RWPE1 (cell line): ENCODE data around the gene ELP1.
A peak's percentile ranks its signal among the peaks of the same experiment; 100 is the strongest.
"Not testable (repeated sequence)": the region's sequence is repeated elsewhere in the genome, so short reads cannot be mapped to it uniquely, and the experiment has no call there.

Source experiments
- CTCF ChIA-PET: fragments of 350-600 bp; sonication (Branson Sonifier 250); formaldehyde crosslinking; extraction: SDS; loops from one replicate; lab custom pipeline; 2021; lab: Yijun Ruan, JAX
- POLR2A ChIA-PET: fragments of 400-600 bp; formaldehyde crosslinking; extraction: SDS; loops from one replicate; lab custom pipeline; 2020; ENCODE audit warnings: antibody characterized with exemption; ENCODE audit not compliant: low non-redundant PET; lab: Yijun Ruan, JAX
- DNase-seq: peaks from one replicate; pipeline ENCODE4 v3.0.0; 2012; ENCODE audit warnings: low spot score
- H3K27ac ChIP-seq: fragments of 450-650 bp; 2 replicates; pipeline ENCODE4 v1.5.1; 2017
- TF ChIP-seq, protein P1 (sequence below): fragments of 450-650 bp; conservative IDR thresholded peaks from 2 replicates; pipeline ENCODE4 v1.5.1; 2017; ENCODE audit warnings: low read depth, mild to moderate bottlenecking

Gene ELP1

DNA sequence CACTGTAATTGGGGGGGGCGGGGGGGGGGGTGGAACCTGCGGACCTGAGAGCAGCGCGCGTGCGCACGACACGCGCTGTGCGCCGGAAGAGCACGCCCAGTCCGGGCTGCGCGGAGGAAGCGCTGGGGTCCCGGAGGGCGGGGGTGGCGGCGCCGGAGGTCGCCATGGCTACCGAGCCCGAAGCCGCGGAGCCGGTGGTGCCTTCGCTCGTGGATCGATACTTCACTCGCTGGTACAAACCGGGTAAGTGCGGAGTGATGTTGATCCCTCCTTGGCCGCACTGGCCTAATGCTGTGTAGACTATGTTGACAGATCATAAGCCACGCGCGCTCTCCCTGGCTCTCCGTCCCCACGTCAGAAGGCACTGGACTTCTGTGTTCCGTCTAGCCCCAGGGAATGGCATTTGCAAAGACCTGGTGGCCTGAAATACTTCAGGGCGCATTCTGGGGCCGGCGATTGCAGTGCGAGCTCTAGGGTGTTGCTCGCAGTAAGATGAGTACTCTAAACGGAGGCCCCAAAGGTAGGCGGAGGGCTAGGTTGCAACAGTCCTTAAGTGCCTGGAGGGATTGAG lies 484 bp upstream of the ELP1 start, which contains the start of gene ABITRAM:
Gene ABITRAM (plus strand): TSS at position 78 of the 571 bp plus-strand sequence. CDS start 87 bp downstream, at position 165.
- TF ChIP-seq, protein P1, sequence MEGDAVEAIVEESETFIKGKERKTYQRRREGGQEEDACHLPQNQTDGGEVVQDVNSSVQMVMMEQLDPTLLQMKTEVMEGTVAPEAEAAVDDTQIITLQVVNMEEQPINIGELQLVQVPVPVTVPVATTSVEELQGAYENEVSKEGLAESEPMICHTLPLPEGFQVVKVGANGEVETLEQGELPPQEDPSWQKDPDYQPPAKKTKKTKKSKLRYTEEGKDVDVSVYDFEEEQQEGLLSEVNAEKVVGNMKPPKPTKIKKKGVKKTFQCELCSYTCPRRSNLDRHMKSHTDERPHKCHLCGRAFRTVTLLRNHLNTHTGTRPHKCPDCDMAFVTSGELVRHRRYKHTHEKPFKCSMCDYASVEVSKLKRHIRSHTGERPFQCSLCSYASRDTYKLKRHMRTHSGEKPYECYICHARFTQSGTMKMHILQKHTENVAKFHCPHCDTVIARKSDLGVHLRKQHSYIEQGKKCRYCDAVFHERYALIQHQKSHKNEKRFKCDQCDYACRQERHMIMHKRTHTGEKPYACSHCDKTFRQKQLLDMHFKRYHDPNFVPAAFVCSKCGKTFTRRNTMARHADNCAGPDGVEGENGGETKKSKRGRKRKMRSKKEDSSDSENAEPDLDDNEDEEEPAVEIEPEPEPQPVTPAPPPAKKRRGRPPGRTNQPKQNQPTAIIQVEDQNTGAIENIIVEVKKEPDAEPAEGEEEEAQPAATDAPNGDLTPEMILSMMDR, result no peak
- ChIA-PET CTCF (no interaction called here), POLR2A (no interaction called here)
- peak; percentile 97 for DNase-seq
- H3K27ac ChIP-seq, result peak within 1 kb of the TSS; percentile 88

DNA sequence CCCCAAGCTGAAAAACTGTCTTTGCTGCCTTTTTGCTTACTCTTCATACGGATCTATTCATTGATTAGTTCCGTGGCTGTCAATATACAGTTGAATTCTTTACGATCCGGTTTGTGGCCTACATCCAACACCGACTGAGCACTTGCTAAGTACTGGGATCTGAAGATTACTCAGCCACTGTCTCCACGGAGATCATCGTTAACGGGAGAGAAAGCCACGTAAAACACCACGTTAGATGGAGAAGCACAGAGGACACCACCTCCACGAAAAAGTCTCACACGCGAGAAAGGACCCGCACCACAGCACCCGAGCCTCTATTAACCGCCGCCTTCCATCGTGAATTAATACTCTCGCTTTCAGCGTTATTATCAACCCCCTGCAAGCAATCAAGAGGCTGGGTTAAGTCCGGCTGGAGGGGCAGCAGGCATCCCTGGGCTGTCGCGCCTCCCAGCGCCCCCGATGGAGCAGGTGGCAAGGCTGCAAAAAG lies 650 bp downstream of the ELP1 start:
- peak overlapping the region; percentile 88 for H3K27ac ChIP-seq

DNA sequence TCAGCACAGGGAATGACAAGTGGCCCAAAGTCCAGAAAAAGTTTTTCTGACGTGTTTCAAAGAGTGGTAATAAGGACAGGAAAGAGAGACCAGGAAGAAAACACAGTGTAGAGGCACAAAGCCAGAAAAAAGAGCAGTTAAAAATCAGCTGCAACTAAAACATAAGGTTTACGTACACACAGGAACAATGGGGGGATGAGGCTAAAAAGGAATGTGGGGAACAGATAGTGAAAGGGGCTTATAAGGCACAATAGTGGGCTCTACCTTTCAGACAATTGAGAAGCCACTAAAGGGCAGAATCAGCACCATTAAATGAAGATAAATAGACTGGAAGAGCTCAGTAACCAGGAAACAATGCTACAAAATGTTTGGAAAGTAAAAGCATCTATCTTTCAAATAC lies 5.5 kb downstream of the ELP1 start:
- POLR2A ChIA-PET, result no interaction called here
- CTCF ChIA-PET, result interaction anchor here (0.7 kb wide), 2 partner anchors 12 to 135 kb away, joined by 4 to 6 read pairs; no protein-coding TSS in a partner anchor
- no peak overlapping the region for H3K27ac ChIP-seq

More for the DNA sequence above, 650 bp downstream of the ELP1 start:
- TF ChIP-seq, protein P1, result no peak
- POLR2A ChIA-PET, result no interaction called here
- DNase-seq, result peak; percentile 62
- CTCF ChIA-PET, result no interaction called here

DNA sequence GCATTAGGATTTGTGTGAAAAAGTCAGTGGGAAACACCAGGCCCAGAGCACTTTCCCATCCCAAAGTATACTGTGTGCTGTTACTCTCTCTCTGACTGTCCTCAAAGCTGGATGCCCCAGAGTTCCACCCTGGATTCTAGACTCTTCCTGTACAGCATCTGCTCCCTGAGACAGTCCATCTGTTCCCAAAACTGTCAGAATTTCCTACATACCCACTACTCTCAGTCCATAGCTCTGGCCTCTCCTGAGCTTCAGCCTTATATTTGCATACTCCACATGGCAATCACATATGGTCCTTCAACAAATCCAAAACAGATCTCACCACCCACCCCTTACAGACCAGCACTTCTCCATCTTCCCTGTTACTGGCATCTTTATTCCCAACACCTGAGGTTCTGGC lies 9.5 kb downstream of the ELP1 start:
- CTCF ChIA-PET, result no interaction called here
- POLR2A ChIA-PET, result no interaction called here
- no peak overlapping the region for H3K27ac ChIP-seq
- DNase-seq, result no peak
- TF ChIP-seq, protein P1, result no peak

More for the DNA sequence above, 5.5 kb downstream of the ELP1 start:
- DNase-seq, result no peak
- TF ChIP-seq, protein P1, result no peak

DNA sequence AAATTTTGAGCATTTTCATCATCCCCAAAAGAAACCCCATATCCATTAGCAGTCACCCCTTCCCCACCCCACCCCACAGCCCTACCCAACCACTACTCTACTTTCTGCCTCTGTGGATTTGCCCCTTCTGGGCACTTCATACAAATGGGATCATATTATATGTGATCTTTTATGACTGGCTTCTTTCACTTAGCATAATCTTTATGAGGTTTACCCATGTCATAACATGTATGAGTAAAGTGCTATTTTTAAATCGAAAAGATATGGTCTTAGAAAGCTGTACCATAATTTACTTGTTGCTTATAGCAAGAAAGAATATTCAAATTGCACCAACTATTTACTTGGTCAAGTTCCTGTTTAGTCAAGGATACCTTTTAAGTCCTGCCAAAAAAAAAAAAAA lies 12.7 kb downstream of the ELP1 start:
- ChIA-PET POLR2A (no interaction called here), CTCF (interaction anchor here (0.7 kb wide), 2 partner anchors 9 to 157 kb away, joined by 3 to 5 read pairs; no protein-coding TSS in a partner anchor)
- TF ChIP-seq, protein P1, result no peak
- no peak for DNase-seq
- H3K27ac ChIP-seq, result no peak overlapping the region

DNA sequence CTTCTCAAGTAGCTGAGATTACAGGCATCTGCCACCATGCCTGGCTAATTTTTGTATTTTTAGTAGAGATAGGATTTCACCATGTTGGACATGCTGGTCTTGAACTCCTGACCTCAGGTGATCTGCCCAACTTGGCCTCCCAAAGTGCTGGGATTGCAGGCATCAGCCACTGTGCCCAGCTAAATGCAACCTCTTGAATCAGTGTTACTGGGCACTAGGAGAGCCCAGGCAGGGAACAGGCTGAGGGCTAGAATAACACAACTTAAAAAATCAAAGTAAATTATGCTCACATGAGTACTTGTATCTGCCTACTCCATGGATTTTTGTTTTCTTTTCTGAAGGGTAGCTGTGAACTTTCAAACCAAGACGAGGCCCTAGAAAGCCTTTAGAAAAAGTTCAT lies 13.5 kb downstream of the ELP1 start:
- H3K27ac ChIP-seq, POLR2A ChIA-PET, DNase-seq, CTCF ChIA-PET: not testable (repeated sequence)

DNA sequence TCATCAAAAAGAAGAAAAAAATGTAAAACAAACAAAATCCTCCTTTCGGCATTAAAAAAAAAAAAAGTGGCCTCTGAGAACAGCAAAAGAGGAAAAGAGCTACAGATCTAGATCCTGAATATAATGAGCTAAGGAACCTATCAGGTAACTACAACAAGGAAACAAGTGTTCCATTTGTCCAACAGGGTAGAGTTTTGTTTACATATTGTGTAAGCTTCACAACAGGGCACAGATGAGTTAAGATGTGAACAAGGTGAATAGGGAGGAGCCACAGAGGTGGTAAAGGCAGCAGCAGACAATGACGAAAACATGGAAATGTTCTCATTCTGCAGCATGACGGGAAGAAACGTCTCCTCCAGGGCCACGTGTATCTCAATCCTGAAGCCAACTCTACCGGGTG lies 14.4 kb downstream of the ELP1 start:
- CTCF ChIA-PET, result interaction anchor here (0.6 to 0.7 kb wide), 2 partner anchors 426 to 428 kb away, joined by 4 to 7 read pairs; no protein-coding TSS in a partner anchor
- no peak overlapping the region for H3K27ac ChIP-seq
- POLR2A ChIA-PET, result no interaction called here
- no peak for DNase-seq
- TF ChIP-seq, protein P1, result no peak
